MG63 (cell line): ENCODE results near the gene CD209. TPM values are rescaled to one million over a fixed set of nuclear protein-coding genes. Genes with fewer than 3 reads are reported as not detected.

Experiments
- total RNA-seq: library from RNA; depleted of rRNA; stranded (reverse); fragments of >200 nt; shearing (Covaris generic); gene quantifications from 2 replicates; pipeline ENCODE4 v1.2.3, GENCODE V29; 2014; ENCODE audit warnings: low replicate concordance; rRNA removed

Gene CD209
- total RNA-seq, 1 experiment from 2014 or later, result not detected

Other genes starting within 250 kb of the CD209 start
- gene ZNF358, start 231.4 kb downstream of the CD209 start, total RNA-seq, result 37.2 and 44.9 TPM in 2 replicates
- 6.4 and 10.3 TPM in 2 replicates for gene MCOLN1, start 224.9 kb downstream of the CD209 start, total RNA-seq
- 175 and 184 TPM in 2 replicates for gene PNPLA6, start 211.8 kb downstream of the CD209 start, total RNA-seq
- 0.56 and 0.89 TPM in 2 replicates for gene CAMSAP3, start 151.7 kb downstream of the CD209 start, total RNA-seq
- 71.0 and 115 TPM in 2 replicates for gene XAB2, start 118.0 kb downstream of the CD209 start, total RNA-seq
- 0.39 and 69.0 TPM in 2 replicates for gene PET100, start 117.7 kb downstream of the CD209 start, total RNA-seq
- gene PCP2, start 113.8 kb downstream of the CD209 start, total RNA-seq, result not detected in 2 replicates
- 3.5 TPM in 1 of 2 replicates, not detected in the other for gene STXBP2, start 110.4 kb downstream of the CD209 start, total RNA-seq
- not detected in 2 replicates for gene RETN, start 78.5 kb downstream of the CD209 start, total RNA-seq
- not detected in 2 replicates for gene MCEMP1, start 70.4 kb downstream of the CD209 start, total RNA-seq
- 159 and 202 TPM in 2 replicates for gene TRAPPC5, start 66.7 kb downstream of the CD209 start, total RNA-seq
- not detected in 2 replicates for gene FCER2, start 45.4 kb downstream of the CD209 start, total RNA-seq
- gene CLEC4G, start 15.4 kb downstream of the CD209 start, total RNA-seq, result not detected in 2 replicates
- gene CLEC4M, start 15.7 kb upstream of the CD209 start, total RNA-seq, result not detected in 2 replicates
- 21.4 and 31.0 TPM in 2 replicates for gene EVI5L, start 82.7 kb upstream of the CD209 start, total RNA-seq
- gene PRR36, start 126.9 kb upstream of the CD209 start, total RNA-seq, result not detected in 2 replicates
- gene LRRC8E, start 141.0 kb upstream of the CD209 start, total RNA-seq, result 11.9 and 20.1 TPM in 2 replicates
- 21.2 and 38.6 TPM in 2 replicates for gene MAP2K7, start 156.3 kb upstream of the CD209 start, total RNA-seq
- gene TGFBR3L, start 167.3 kb upstream of the CD209 start, total RNA-seq, result 0.46 TPM in 1 of 2 replicates, not detected in the other
- gene SNAPC2, start 172.8 kb upstream of the CD209 start, total RNA-seq, result 39.9 and 45.1 TPM in 2 replicates
- 8.5 and 16.2 TPM in 2 replicates for gene CTXN1, start 178.6 kb upstream of the CD209 start, total RNA-seq
- 132 and 210 TPM in 2 replicates for gene TIMM44, start 196.1 kb upstream of the CD209 start, total RNA-seq